Measurements from ENCODE around the gene IRF9.
A peak's percentile ranks its signal among the peaks of the same experiment; 100 is the strongest.

The IRF9 gene

DNA sequence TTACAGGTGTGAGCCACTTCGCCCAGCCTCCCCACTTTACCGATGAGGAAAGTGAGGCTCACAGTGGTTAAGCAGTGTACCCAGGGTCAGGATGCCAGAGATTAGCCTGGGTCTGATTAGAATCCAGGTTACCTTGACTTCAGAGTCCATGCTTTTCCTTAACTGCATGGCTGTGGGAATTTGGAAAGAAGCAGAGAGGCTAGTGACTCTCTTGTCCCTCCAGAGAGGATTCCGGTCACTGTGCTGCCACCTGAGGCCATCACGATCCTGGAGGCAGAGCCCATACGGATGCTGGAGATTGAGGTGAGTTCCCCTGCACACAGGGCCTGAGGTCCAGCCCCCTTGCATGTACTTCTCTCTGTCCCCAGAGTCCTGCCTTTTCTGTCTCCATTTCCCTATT lies 15.5 kb downstream of the IRF9 start:
- DNase-seq (ENCODE audit: low spot score) = no peak

GRCh38 chr14:24177041-24177825 lies 16.2 kb downstream of the IRF9 start:
- no peak for DNase-seq (ENCODE audit: low spot score)

DNA sequence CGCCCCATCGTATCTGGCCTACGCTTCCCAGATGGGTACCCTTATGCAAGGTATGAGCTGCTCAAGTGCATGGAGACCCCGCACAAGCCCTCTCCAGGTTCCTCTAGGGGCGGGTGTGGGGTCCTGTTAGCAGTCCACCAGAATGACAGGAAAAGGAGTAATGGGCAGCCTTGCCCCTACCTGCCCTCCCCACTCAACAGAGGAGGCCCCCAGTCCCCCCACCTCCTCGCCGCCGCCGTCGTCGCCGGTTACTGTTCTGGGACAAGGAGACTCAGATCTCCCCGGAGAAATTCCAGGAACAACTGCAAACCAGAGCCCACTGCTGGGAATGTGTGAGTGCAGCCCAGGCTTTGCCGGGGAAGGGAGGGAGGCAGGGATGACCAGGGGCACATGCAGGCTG lies 16.8 kb downstream of the IRF9 start:
- no peak for DNase-seq (ENCODE audit: low spot score)

DNA sequence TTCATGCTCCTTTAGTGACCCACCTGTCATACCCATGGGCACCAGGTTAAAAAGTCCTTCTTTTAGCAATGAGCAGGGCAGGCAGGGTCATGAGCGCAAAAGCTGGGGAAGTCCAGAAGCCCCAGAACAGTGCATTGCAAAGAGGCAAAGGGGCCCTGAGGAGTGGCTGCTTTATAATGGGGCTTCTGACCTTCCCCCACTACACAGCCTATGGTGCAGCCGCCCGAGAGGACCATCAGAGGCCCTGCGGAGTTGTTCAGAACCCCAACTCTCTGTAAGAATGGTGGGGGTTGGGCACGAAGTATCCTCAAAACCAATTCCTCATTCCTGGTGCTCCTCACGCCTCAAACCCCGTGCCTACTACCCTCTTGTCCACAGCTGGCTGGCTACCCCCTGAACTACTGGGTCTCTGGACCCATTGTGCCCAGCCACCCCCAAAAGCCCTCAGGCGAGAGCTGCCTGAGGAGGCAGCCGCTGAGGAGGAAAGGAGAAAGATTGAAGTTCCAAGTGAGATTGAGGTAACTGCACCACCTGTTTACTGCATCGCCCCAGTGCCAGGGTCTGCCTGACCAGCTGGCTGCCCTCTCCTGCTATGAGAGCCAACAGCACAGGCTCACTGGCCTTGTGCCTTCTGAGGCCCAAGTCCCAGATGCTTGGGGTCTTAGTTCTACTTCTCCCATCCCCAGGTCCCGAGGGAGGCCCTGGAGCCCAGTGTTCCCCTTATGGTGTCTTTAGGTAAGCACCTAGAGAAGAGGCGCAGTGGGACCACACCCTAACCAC lies 17.5 kb downstream of the IRF9 start:
- DNase-seq (ENCODE audit: low spot score) = no peak

- no peak for DNase-seq (ENCODE audit: low spot score)
Observed at GRCh38 chr14:24179294-24179960, 18.4 kb downstream of the IRF9 start.

DNA sequence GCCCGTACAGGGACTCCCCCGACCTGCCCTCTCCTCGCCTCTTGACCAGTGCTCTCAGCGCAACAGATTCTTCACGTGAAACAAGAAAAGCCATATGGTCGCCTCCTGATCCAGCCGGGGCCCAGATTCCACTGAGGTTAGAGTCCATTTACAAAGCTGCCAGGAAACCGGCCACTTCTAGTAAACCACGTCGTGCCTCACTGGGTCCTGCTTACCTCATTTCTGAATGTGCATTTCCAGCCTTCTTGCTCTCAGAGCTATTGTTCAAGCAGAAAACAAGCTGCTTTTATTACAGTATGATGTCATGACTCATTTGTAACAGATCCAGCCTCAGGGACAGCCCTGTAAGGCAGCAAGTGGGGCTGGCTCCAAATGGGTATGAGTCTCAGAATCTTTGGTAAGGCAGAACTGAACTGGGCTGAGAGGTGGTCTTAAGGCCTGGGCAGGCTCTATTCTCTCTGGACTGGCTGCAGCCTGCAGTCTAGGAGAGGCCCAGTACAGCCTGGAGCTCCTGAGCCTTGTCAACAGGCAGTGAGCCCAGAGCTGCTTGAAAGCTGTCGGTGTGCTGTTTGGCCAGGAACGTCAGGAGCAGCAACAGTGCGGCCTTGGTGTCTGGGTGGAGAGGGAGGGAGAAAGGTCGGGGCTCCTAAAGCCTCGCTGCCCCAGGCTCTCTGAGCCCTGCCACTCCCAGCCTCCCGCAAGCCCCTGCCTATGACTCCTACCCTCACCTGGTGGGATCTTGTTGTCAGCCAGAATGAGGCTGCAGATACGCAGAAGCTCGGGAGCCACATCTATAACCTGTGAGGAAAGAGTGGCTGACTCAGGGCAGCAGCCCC lies 19.1 kb downstream of the IRF9 start:
- DNase-seq (ENCODE audit: low spot score) = no peak

DNA sequence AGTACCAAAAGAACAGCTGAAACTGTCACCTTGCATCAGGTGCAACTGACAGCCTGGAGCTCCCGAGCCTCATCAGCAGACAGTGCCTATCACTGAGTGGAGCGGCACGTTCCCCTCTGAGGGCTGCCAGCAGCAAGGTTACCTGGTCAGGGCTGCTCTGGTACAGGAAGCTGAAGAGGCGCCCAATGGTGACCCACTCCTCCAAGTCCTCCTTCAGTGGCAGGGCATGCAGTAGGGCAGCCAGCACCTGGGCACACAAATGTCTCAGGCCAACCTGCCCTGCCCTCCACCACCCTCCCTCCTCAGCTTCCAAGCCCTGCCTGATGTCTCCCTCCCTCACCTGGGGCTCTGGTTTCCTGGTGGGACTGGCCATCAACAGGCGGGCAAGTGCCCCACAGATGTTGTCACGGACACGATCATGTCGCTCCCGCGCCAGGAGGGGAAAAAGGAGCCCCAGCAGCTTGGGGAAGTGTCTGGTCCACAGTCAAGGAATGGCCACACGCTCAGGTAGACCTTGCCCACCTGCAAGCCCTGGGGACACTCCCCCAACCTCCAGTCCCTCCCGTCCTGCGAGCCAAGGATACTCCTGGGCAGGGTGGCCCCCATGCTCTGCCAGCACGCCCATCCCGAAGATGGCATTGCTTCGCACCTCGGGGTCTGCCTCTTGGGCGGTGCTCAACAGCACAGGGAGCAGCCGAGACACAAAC lies 20.5 kb downstream of the IRF9 start:
- DNase-seq (ENCODE audit: low spot score) = no peak

DNA sequence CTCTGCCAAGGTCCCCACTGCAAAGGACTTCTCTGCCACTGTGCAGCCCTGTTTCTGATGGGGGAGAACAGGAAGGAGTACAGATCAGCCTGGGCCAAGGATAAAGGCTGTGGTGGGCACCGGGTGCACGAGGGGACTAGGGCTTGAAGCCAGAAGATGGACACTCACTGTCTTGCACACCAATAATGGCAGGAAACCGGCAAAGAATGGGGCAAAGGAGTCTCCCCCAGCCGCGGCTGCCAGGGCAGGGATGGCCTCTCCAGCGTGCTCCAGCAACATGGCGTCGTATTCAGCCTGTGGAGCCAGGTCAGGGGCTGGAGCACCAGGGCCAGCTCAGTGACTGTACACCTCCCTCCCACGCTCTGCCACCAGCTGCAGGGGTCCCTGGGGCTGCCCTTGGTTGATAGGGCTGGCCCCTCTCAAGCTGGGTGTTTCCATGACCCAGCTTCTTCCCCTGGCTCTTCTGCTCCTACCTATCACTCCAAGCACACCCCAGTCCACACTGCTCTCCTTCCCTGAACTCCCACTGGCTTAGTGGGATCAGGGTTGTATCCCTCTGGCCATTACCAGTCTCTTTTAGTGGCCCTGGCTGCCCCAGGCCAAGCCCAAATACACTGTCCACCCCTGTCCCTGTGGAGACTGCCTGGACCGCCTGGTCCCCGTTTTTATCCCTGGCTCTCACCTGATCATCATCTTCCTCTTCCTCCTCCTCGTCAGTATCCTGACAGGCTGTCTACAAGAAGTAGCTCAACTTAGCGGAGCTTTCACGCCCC lies 21.2 kb downstream of the IRF9 start:
- no peak for DNase-seq (ENCODE audit: low spot score)

DNA sequence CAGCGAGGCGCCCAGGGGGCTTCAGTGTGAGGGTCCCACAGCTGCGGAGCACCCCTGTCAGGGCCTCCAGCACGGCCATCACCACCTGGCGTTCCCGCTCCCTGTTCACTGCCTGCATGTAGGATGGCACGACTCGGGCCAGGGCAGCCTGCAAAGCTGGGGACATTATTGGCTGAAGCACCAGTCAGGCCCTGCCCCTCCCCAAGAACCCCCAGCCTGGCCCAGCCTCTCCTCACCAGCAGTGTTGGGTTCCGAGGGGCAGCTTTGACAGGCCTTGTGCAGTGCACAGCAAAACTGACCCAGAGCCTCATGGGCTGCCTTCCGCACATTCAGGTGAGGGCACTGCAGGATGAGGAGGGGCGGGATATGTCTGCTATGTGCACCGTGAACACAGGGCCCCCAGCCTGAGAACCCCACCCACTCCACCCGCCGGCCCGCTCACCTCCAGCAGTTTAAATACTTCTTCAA lies 22.0 kb downstream of the IRF9 start:
- DNase-seq (ENCODE audit: low spot score) = no peak

DNA sequence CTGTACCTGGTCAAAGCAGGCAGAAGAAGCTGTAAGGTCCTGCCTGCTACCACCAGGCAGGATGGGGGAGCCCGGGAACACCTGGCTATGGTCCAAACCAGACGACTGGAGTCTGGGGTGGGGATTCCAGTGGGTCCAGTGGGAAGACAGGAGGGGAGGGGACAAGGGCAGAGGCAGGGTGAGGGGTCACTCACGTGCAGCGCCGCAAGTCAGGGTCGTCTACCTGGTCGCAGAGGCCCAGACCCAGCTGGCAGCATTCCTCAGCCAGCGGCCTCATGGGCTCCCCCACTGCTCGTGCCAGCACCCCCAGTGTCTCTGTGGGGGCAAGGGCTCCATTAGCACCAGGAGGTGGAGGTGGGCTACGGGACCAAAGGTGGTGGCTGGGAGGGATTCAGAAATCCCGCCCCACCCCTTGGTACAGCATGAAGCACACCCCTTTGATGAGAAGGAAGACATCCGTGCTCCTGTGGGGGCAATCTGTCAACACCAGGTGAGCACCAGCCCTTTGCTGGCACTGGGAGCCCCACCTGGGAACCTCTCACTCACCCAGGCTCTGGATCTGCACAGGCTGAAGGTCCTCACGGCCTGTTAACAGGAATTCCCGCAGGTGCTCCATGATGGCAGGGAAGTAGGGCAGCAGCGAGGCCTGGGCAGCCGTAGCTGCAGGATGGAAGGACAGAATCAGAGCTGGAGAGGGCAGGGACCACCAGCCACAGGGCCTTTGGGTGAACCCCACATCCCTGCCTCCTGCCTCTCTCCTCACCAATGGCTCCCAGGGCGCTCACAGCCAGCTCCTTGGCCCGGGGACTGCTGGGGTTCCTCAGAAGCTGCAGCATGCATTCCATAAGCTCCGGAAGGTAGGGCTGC lies 23.3 kb downstream of the IRF9 start:
- DNase-seq (ENCODE audit: low spot score) = no peak

GRCh38 chr14:24185026-24185425 lies 24.0 kb downstream of the IRF9 start:
- no peak for DNase-seq (ENCODE audit: low spot score)

DNA sequence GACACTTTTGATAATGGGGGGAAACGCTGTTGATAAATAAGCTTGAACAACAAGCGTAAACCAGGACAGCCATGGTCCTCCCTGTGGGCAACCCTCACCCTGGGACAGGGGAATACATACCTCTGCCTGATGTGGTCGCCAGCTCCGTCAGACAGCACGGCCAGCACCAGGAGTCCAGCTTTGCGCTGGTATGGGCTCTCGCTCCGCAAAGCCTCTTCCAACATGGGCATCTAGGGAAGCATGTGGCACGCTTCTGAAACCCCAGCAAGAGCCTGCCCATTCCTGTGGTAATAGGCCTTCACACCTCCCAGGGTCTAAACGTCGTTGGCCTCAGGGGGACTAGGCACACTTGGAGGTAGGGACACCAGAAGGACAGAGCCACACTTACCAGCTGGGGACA lies 24.7 kb downstream of the IRF9 start:
- DNase-seq (ENCODE audit: low spot score) = no peak

GRCh38 chr14:24186831-24187538 lies 25.9 kb downstream of the IRF9 start:
- no peak for DNase-seq (ENCODE audit: low spot score)

DNA sequence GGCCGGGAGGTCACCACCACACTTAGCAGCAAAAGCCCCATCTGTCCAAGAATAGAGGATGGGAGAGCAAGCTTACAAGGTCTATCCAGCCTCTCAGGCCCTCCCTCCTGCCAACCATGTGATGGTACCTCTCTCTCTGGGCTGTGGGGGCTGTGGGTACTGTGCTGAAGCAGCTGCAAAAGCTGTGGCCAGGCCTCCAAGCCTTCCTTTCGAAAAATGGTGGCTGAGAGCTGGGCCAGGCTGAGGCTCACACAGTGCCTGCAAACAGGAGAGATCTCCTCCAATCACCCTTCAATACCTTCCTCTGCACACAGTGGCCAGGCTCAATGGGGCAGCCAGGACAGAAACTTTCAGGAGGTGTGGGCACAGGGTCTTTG lies 26.5 kb downstream of the IRF9 start:
- DNase-seq (ENCODE audit: low spot score) = no peak

DNA sequence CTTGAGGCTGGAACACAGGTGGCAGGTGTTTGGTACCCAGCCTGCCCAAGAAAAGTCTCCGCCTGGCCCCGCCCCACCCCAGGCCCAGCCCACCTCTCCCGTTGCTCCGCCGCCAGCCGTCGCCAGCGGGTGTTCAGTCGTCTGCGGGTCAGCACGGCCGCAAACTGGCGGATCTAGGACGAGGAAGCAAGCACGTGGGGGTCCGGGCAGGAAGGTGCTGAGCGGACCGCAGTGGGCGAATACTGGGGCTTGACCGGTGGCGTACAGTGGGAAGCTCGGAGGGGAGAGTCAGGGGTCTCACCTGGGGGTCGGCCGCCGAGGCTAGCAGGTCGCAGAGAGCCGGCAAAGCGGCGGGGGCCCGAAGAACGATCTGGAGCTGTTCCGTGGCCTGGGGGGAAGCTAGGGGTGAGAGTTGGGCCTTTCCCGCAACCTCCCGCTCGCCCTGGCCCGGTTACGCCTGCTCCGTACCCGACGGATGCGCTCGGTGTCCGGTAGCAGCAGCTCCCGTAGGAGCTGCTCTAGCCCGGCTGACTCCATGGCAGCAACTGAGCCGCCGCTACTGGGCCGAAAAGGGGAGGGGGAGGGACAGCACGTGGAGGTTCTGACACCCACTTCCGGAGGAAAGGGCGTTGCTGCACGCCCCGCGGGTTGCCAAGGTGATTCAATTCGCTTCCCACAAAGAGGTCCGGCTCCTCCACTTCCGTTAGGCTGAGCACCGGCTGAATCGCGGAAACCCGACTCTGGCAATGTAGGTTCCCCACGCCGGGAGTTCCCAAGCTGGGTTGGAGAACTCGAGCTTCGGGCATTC lies 27.4 kb downstream of the IRF9 start, which contains the start of gene IPO4:
IPO4 (minus strand) TSS at position 566 of the 808 bp plus-strand sequence; CDS start at position 537, 29 bp downstream.
- DNase-seq (ENCODE audit: low spot score) = peak; percentile 97

DNA sequence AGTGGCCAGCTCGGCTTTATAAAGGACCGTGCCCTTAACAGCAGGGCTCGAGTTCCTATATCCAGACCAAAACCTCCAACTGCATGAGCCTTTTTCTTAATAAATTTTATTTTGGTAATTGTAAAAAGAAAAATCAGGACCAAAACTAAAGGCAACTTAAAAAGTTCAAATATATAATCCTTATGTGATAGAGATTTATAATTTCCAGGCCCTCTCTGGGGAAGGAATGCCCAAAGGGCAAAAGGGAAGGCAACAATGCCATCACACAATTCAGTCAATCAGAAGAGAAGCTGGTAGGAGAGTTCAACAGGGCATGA lies 28.0 kb downstream of the IRF9 start:
- DNase-seq (ENCODE audit: low spot score) = no peak

GRCh38 chr14:24189460-24189859 lies 28.4 kb downstream of the IRF9 start:
- DNase-seq (ENCODE audit: low spot score) = no peak

- DNase-seq (ENCODE audit: low spot score) = no peak
Observed at GRCh38 chr14:24190416-24190815, 29.4 kb downstream of the IRF9 start.
